T-helper 2 cell treated with Interferon-gamma antibody and Interleukin-4, amounts not matched to agents 5 μg/mL and 100 μg/mL, for 36 hours (primary cell): ENCODE data around the gene HOXC5.

ENCODE experiments used
- DNase-seq: peaks from one replicate; pipeline ENCODE4 v3.0.0; 2021; ENCODE audit warnings: low spot score
- H3K27ac Mint-ChIP-seq: one replicate; pipeline ENCODE4 v1.8.0; 2021; ENCODE audit warnings: mild to moderate bottlenecking, mixed read lengths
- H3K27me3 Mint-ChIP-seq: one replicate; pipeline ENCODE4 v1.8.0; 2021; ENCODE audit warnings: low read depth, mixed read lengths
- H3K36me3 Mint-ChIP-seq: one replicate; pipeline ENCODE4 v1.8.0; 2021; ENCODE audit warnings: low read depth, mixed read lengths
- H3K4me1 Mint-ChIP-seq: one replicate; pipeline ENCODE4 v1.8.0; 2021; ENCODE audit warnings: low read depth, mixed read lengths
- H3K4me3 Mint-ChIP-seq: one replicate; pipeline ENCODE4 v1.8.0; 2022; ENCODE audit warnings: mild to moderate bottlenecking, moderate library complexity, mixed read lengths
- H3K9me3 Mint-ChIP-seq: one replicate; pipeline ENCODE4 v1.8.0; 2021; ENCODE audit warnings: mixed read lengths

The HOXC5 gene

GRCh38 chr12:54027442-54027786 lies 5.4 kb upstream of the HOXC5 start:
- DNase-seq: no peak
- no peak overlapping the region for H3K4me3 Mint-ChIP-seq
- H3K9me3 Mint-ChIP-seq: no peaks in the 10 kb centered on the region
- peaks cover 90% of the 10 kb centered on the region for H3K27me3 Mint-ChIP-seq
- H3K27ac Mint-ChIP-seq: no peak overlapping the region
- H3K4me1 Mint-ChIP-seq: peaks cover 6% of the 10 kb centered on the region
- no peaks in the 10 kb centered on the region for H3K36me3 Mint-ChIP-seq

- DNase-seq: no peak
- H3K27me3 Mint-ChIP-seq: peaks cover 90% of the 10 kb centered on the region
- peaks cover 11% of the 10 kb centered on the region for H3K4me1 Mint-ChIP-seq
- H3K36me3 Mint-ChIP-seq: no peaks in the 10 kb centered on the region
- peaks cover 3% of the 10 kb centered on the region for H3K9me3 Mint-ChIP-seq
- no peak within 1 kb of the TSS for H3K27ac Mint-ChIP-seq
- H3K4me3 Mint-ChIP-seq: peak within 1 kb of the TSS; percentile 21
These were observed 4.3 kb upstream of the HOXC5 start, which contains the start of gene HOXC6 for GRCh38 chr12:54028314-54029201. TSS of gene HOXC6 (plus strand) at chr12:54028440. CDS start at chr12:54028522, 82 bp downstream.

GRCh38 chr12:54029529-54030441 lies 3.1 kb upstream of the HOXC5 start:
- Mint-ChIP-seq H3K4me1 (peaks cover 13% of the 10 kb centered on the region), H3K9me3 (peaks cover 3% of the 10 kb centered on the region), H3K4me3 (no peak overlapping the region), H3K27ac (no peak overlapping the region), H3K27me3 (peaks cover 85% of the 10 kb centered on the region), H3K36me3 (no peaks in the 10 kb centered on the region)
- DNase-seq: no peak

GRCh38 chr12:54030442-54030801 lies 2.4 kb upstream of the HOXC5 start:
- Mint-ChIP-seq H3K27ac (no peak overlapping the region), H3K36me3 (no peaks in the 10 kb centered on the region), H3K9me3 (peaks cover 3% of the 10 kb centered on the region), H3K4me3 (no peak overlapping the region), H3K27me3 (peaks cover 85% of the 10 kb centered on the region), H3K4me1 (peaks cover 16% of the 10 kb centered on the region)
- no peak for DNase-seq

GRCh38 chr12:54030889-54031471 lies 1.9 kb upstream of the HOXC5 start:
- Mint-ChIP-seq H3K9me3 (peaks cover 3% of the 10 kb centered on the region), H3K27ac (no peak overlapping the region), H3K27me3 (peaks cover 85% of the 10 kb centered on the region), H3K4me1 (peaks cover 16% of the 10 kb centered on the region), H3K4me3 (no peak overlapping the region), H3K36me3 (no peaks in the 10 kb centered on the region)
- DNase-seq: no peak

- H3K9me3 Mint-ChIP-seq: peaks cover 3% of the 10 kb centered on the region
- no peak overlapping the region for H3K4me3 Mint-ChIP-seq
- no peak for DNase-seq
- no peak overlapping the region for H3K27ac Mint-ChIP-seq
- H3K27me3 Mint-ChIP-seq: peaks cover 86% of the 10 kb centered on the region
- peaks cover 16% of the 10 kb centered on the region for H3K4me1 Mint-ChIP-seq
- H3K36me3 Mint-ChIP-seq: no peaks in the 10 kb centered on the region
These were observed 1.4 kb upstream of the HOXC5 start for GRCh38 chr12:54031480-54031879.

- H3K27me3 Mint-ChIP-seq: peaks cover 86% of the 10 kb centered on the region
- H3K4me1 Mint-ChIP-seq: peaks cover 15% of the 10 kb centered on the region
- DNase-seq: no peak
- H3K27ac Mint-ChIP-seq: no peak overlapping the region
- H3K4me3 Mint-ChIP-seq: no peak overlapping the region
- H3K9me3 Mint-ChIP-seq: peaks cover 3% of the 10 kb centered on the region
- H3K36me3 Mint-ChIP-seq: no peaks in the 10 kb centered on the region
These were observed 697 bp upstream of the HOXC5 start for GRCh38 chr12:54032086-54032619.

GRCh38 chr12:54033106-54033979 lies 493 bp downstream of the HOXC5 start:
- Mint-ChIP-seq H3K27ac (no peak overlapping the region), H3K4me1 (peaks cover 15% of the 10 kb centered on the region), H3K36me3 (no peaks in the 10 kb centered on the region), H3K4me3 (no peak overlapping the region), H3K27me3 (peaks cover 86% of the 10 kb centered on the region), H3K9me3 (peaks cover 3% of the 10 kb centered on the region)
- DNase-seq: no peak

- Mint-ChIP-seq H3K4me3 (peak overlapping the region; percentile 24), H3K36me3 (no peaks in the 10 kb centered on the region), H3K27me3 (peaks cover 87% of the 10 kb centered on the region), H3K9me3 (peaks cover 3% of the 10 kb centered on the region), H3K4me1 (peaks cover 11% of the 10 kb centered on the region), H3K27ac (no peak overlapping the region)
- DNase-seq: no peak
These were observed 1.3 kb downstream of the HOXC5 start for GRCh38 chr12:54033980-54034784.

- Mint-ChIP-seq H3K36me3 (no peaks in the 10 kb centered on the region), H3K9me3 (peaks cover 3% of the 10 kb centered on the region), H3K27ac (peak overlapping the region; percentile 65), H3K4me1 (peaks cover 10% of the 10 kb centered on the region), H3K27me3 (peaks cover 88% of the 10 kb centered on the region), H3K4me3 (no peak overlapping the region)
- no peak for DNase-seq
These were observed 2.0 kb downstream of the HOXC5 start for GRCh38 chr12:54034785-54035310.

GRCh38 chr12:54035568-54036264 lies 2.9 kb downstream of the HOXC5 start:
- H3K4me3 Mint-ChIP-seq: no peak overlapping the region
- H3K27ac Mint-ChIP-seq: no peak overlapping the region
- peaks cover 3% of the 10 kb centered on the region for H3K9me3 Mint-ChIP-seq
- H3K27me3 Mint-ChIP-seq: peaks cover 90% of the 10 kb centered on the region
- no peak for DNase-seq
- H3K36me3 Mint-ChIP-seq: no peaks in the 10 kb centered on the region
- peaks cover 10% of the 10 kb centered on the region for H3K4me1 Mint-ChIP-seq
